WTC11 (cell line): ENCODE data around the gene TACR2.

Experiments
- FOXJ3 ChIP-seq: sonication (generic); formaldehyde crosslinking; IDR thresholded peaks from 2 replicates; pipeline ENCODE4 v1.9.0; 2021; ENCODE audit warnings: missing genetic modification reagents, mild to moderate bottlenecking, borderline replicate concordance
- KAT7 ChIP-seq: sonication (generic); formaldehyde crosslinking; IDR thresholded peaks from 2 replicates; pipeline ENCODE4 v1.8.1; 2023; ENCODE audit warnings: missing genetic modification reagents, mild to moderate bottlenecking, borderline replicate concordance
- NFYB ChIP-seq: sonication (generic); formaldehyde crosslinking; conservative IDR thresholded peaks from 2 replicates; pipeline ENCODE4 v1.8.0; 2022; ENCODE audit warnings: low read depth, missing genetic modification reagents
- SMAD4 ChIP-seq: sonication (generic); formaldehyde crosslinking; IDR thresholded peaks from 2 replicates; pipeline ENCODE4 v1.8.0; 2022; ENCODE audit warnings: mild to moderate bottlenecking, missing genetic modification reagents
- ZNF121 ChIP-seq: sonication (generic); formaldehyde crosslinking; IDR thresholded peaks from 2 replicates; pipeline ENCODE4 v1.8.0; 2023; ENCODE audit warnings: missing genetic modification reagents
- ZNF138 ChIP-seq: sonication (generic); formaldehyde crosslinking; conservative IDR thresholded peaks from 2 replicates; pipeline ENCODE4 v1.8.1; 2022; ENCODE audit warnings: mild to moderate bottlenecking, moderate library complexity, missing genetic modification reagents
- TF ChIP-seq, protein P1 (sequence below): sonication (generic); formaldehyde crosslinking; IDR thresholded peaks from 2 replicates; pipeline ENCODE4 v1.8.1; 2022; ENCODE audit warnings: low read depth, mild to moderate bottlenecking, moderate library complexity, missing genetic modification reagents, borderline replicate concordance
- TF ChIP-seq, protein P2 (sequence below): fragments of 250-450 bp; sonication (Bioruptor Pico); IDR thresholded peaks from 2 replicates; pipeline ENCODE4 v1.9.0; 2021; ENCODE audit warnings: moderate library complexity, mild to moderate bottlenecking, inconsistent platforms, borderline replicate concordance
- TF ChIP-seq, protein P3 (sequence below): fragments of 200-600 bp; IDR thresholded peaks from 2 replicates; pipeline ENCODE4 v1.8.0; 2022; ENCODE audit warnings: antibody characterized with exemption
- TF ChIP-seq, protein P4 (sequence below): sonication (generic); formaldehyde crosslinking; IDR thresholded peaks from 2 replicates; pipeline ENCODE4 v1.8.0; 2022; ENCODE audit warnings: mild to moderate bottlenecking, missing genetic modification reagents
- TF ChIP-seq, protein P5 (sequence below): sonication (generic); formaldehyde crosslinking; conservative IDR thresholded peaks from 2 replicates; pipeline ENCODE4 v1.8.1; 2022; ENCODE audit warnings: mild to moderate bottlenecking, missing genetic modification reagents
- TF ChIP-seq, protein P6 (sequence below): sonication (generic); formaldehyde crosslinking; IDR thresholded peaks from 2 replicates; pipeline ENCODE4 v1.8.0; 2022; ENCODE audit warnings: mild to moderate bottlenecking, missing genetic modification reagents
- TF ChIP-seq, protein P7 (sequence below): sonication (generic); formaldehyde crosslinking; IDR thresholded peaks from 2 replicates; pipeline ENCODE4 v1.8.1; 2022; ENCODE audit warnings: mild to moderate bottlenecking, missing genetic modification reagents, moderate library complexity, borderline replicate concordance

DNA sequence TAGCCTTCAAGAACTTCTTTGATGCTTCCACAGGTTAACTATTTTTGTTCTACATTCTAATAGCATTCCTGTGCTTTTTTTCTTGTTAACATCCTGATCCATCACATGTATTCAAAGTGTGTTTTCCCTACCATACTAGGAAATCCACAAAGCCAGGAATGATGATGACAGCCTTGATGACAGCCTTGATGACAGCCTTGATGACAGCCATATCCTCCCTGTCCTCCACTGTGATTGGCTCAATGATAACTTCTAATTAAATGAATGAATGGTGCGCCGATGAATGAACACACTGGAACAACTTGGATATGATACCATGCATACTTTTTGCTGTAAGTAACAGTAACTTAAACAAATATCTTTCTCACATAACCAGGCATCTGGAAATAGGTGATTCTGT is 8.3 kb upstream of the TACR2 start:
- TF ChIP-seq, protein P1, sequence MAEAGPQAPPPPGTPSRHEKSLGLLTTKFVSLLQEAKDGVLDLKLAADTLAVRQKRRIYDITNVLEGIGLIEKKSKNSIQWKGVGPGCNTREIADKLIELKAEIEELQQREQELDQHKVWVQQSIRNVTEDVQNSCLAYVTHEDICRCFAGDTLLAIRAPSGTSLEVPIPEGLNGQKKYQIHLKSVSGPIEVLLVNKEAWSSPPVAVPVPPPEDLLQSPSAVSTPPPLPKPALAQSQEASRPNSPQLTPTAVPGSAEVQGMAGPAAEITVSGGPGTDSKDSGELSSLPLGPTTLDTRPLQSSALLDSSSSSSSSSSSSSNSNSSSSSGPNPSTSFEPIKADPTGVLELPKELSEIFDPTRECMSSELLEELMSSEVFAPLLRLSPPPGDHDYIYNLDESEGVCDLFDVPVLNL (CRISPR knock-in tag), result no peak
- TF ChIP-seq, protein P2, sequence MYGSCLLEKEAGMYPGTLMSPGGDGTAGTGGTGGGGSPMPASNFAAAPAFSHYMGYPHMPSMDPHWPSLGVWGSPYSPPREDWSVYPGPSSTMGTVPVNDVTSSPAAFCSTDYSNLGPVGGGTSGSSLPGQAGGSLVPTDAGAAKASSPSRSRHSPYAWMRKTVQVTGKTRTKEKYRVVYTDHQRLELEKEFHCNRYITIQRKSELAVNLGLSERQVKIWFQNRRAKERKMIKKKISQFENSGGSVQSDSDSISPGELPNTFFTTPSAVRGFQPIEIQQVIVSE (CRISPR knock-in tag), result no peak
- TF ChIP-seq SMAD4 (CRISPR knock-in tag), result no peak
- TF ChIP-seq, protein P3, sequence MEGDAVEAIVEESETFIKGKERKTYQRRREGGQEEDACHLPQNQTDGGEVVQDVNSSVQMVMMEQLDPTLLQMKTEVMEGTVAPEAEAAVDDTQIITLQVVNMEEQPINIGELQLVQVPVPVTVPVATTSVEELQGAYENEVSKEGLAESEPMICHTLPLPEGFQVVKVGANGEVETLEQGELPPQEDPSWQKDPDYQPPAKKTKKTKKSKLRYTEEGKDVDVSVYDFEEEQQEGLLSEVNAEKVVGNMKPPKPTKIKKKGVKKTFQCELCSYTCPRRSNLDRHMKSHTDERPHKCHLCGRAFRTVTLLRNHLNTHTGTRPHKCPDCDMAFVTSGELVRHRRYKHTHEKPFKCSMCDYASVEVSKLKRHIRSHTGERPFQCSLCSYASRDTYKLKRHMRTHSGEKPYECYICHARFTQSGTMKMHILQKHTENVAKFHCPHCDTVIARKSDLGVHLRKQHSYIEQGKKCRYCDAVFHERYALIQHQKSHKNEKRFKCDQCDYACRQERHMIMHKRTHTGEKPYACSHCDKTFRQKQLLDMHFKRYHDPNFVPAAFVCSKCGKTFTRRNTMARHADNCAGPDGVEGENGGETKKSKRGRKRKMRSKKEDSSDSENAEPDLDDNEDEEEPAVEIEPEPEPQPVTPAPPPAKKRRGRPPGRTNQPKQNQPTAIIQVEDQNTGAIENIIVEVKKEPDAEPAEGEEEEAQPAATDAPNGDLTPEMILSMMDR, result no peak
- TF ChIP-seq, protein P4, sequence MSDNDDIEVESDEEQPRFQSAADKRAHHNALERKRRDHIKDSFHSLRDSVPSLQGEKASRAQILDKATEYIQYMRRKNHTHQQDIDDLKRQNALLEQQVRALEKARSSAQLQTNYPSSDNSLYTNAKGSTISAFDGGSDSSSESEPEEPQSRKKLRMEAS (CRISPR knock-in tag), result no peak
- TF ChIP-seq ZNF138 (CRISPR knock-in tag), result no peak
- no peak for TF ChIP-seq NFYB (CRISPR knock-in tag)
- no peak for TF ChIP-seq KAT7 (CRISPR knock-in tag)
- TF ChIP-seq, protein P5, sequence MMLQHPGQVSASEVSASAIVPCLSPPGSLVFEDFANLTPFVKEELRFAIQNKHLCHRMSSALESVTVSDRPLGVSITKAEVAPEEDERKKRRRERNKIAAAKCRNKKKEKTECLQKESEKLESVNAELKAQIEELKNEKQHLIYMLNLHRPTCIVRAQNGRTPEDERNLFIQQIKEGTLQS, result no peak
- TF ChIP-seq, protein P6, sequence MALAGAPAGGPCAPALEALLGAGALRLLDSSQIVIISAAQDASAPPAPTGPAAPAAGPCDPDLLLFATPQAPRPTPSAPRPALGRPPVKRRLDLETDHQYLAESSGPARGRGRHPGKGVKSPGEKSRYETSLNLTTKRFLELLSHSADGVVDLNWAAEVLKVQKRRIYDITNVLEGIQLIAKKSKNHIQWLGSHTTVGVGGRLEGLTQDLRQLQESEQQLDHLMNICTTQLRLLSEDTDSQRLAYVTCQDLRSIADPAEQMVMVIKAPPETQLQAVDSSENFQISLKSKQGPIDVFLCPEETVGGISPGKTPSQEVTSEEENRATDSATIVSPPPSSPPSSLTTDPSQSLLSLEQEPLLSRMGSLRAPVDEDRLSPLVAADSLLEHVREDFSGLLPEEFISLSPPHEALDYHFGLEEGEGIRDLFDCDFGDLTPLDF (CRISPR knock-in tag), result no peak
- TF ChIP-seq, protein P7, sequence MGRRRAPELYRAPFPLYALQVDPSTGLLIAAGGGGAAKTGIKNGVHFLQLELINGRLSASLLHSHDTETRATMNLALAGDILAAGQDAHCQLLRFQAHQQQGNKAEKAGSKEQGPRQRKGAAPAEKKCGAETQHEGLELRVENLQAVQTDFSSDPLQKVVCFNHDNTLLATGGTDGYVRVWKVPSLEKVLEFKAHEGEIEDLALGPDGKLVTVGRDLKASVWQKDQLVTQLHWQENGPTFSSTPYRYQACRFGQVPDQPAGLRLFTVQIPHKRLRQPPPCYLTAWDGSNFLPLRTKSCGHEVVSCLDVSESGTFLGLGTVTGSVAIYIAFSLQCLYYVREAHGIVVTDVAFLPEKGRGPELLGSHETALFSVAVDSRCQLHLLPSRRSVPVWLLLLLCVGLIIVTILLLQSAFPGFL (CRISPR knock-in tag), result no peak
- TF ChIP-seq FOXJ3 (CRISPR knock-in tag), result no peak
- no peak for TF ChIP-seq ZNF121 (CRISPR knock-in tag)
